HepG2 (cell line): Measurements from ENCODE around the gene TAS2R60. TPM values are rescaled to one million over a fixed set of nuclear protein-coding genes. Genes with fewer than 3 reads are reported as not detected.

Experiments
- DDIT3 ChIP-seq: sonication (generic); formaldehyde crosslinking; IDR thresholded peaks from 2 replicates; pipeline ENCODE4 v1.4.0; 2020; ENCODE audit warnings: mild to moderate bottlenecking, missing genetic modification reagents
- HOXD1 ChIP-seq: sonication (generic); formaldehyde crosslinking; IDR thresholded peaks from 2 replicates; pipeline ENCODE4 v1.5.0; 2020; ENCODE audit warnings: missing genetic modification reagents
- MAZ ChIP-seq, 2 experiments: sonication (generic) in 1 of 2; formaldehyde crosslinking in 1 of 2; IDR thresholded peaks; 2 replicates each; pipeline versions ENCODE4 v1.5.0 to v1.6.1; 2012 to 2020; ENCODE audit warnings: low read depth in 2 of 2, mild to moderate bottlenecking in 2 of 2, borderline replicate concordance in 1 of 2, improper control_type of control experiment in 1 of 2, low read length in 1 of 2, missing genetic modification reagents in 1 of 2, moderate library complexity in 1 of 2
- MTF2 ChIP-seq: sonication (generic); formaldehyde crosslinking; IDR thresholded peaks from 2 replicates; pipeline ENCODE4 v1.5.0; 2020; ENCODE audit warnings: missing genetic modification reagents, borderline replicate concordance
- PITX1 ChIP-seq: sonication (generic); formaldehyde crosslinking; IDR thresholded peaks from 2 replicates; pipeline ENCODE4 v1.5.1; 2020; ENCODE audit warnings: mild to moderate bottlenecking, missing genetic modification reagents
- SMAD3 ChIP-seq: sonication (generic); formaldehyde crosslinking; IDR thresholded peaks from 2 replicates; pipeline ENCODE4 v1.4.0; 2020; ENCODE audit warnings: missing genetic modification reagents
- TP53 ChIP-seq: sonication (generic); formaldehyde crosslinking; conservative IDR thresholded peaks from 2 replicates; pipeline ENCODE4 v1.4.0; 2020; ENCODE audit warnings: missing genetic modification reagents
- ZNF34 ChIP-seq: sonication (generic); formaldehyde crosslinking; IDR thresholded peaks from 2 replicates; pipeline ENCODE4 v1.4.0; 2020; ENCODE audit warnings: mild to moderate bottlenecking, missing genetic modification reagents, borderline replicate concordance
- ZNF501 ChIP-seq: sonication (generic); formaldehyde crosslinking; IDR thresholded peaks from 2 replicates; pipeline ENCODE4 v1.5.1; 2020; ENCODE audit warnings: mild to moderate bottlenecking, moderate library complexity, missing genetic modification reagents
- ZNF850 ChIP-seq: sonication (generic); formaldehyde crosslinking; conservative IDR thresholded peaks from 2 replicates; pipeline ENCODE4 v1.9.0; 2021; ENCODE audit warnings: mild to moderate bottlenecking, missing genetic modification reagents
- polyA plus RNA-seq, 8 experiments: library from polyadenylated mRNA; depleted of rRNA in 3 of 8; stranded (reverse) in 7 of 8; unstranded in 1 of 8; fragments of >200 nt; fragmentation: Illumina TruSeq in 4 of 8; extraction: Trizol in 4 of 8; gene quantifications; 2 replicates each; pipeline versions ENCODE4 v1.2.1 to v1.2.3, GENCODE V29; 2011 to 2016; ENCODE audit warnings: low read depth in 4 of 8, missing spikeins in 1 of 8, mixed read lengths in 1 of 8; ENCODE audit not compliant: insufficient read depth in 1 of 8
- total RNA-seq, 5 experiments: library from RNA; depleted of rRNA; stranded (reverse); fragments of >200 nt; fragmentation: Illumina TruSeq; extraction: Trizol; gene quantifications; 2 replicates each; pipeline ENCODE4 v1.2.3, GENCODE V29; 2016; ENCODE audit warnings: low read depth in 1 of 5
- TF ChIP-seq, protein P1 (sequence below): sonication (generic); formaldehyde crosslinking; IDR thresholded peaks from 2 replicates; pipeline ENCODE4 v1.4.0; 2020; ENCODE audit warnings: low read depth, mild to moderate bottlenecking, missing genetic modification reagents
- TF ChIP-seq, protein P2 (sequence below): sonication (generic); formaldehyde crosslinking; IDR thresholded peaks from 2 replicates; pipeline ENCODE4 v1.4.0; 2020; ENCODE audit warnings: missing genetic modification reagents, mild to moderate bottlenecking, borderline replicate concordance
- TF ChIP-seq, protein P3 (sequence below): sonication (generic); formaldehyde crosslinking; IDR thresholded peaks from 2 replicates; pipeline ENCODE4 v1.5.0; 2020; ENCODE audit warnings: mild to moderate bottlenecking, missing genetic modification reagents

TAS2R60 gene
- total and polyA plus RNA-seq, 2 of the 13 experiments (the other 11 are each of a cell fraction or from before 2014, with no cell fraction given): not detected

- TF ChIP-seq HOXD1 (CRISPR knock-in tag) (0 out of 2 replicates have a peak, but pooled peaks have one; percentile 50), SMAD3 (peak; percentile 66; the same call in 1 of the 2 replicates), PITX1 (peak; percentile 53; the same call in 1 of the 2 replicates), ZNF850 (no peak), ZNF501 (CRISPR knock-in tag) (peak; percentile 29; the same call in 1 of the 2 replicates), DDIT3 (CRISPR knock-in tag) (no peak), MAZ (IDR thresholded peaks at IDR 0.05; ENCODE audit: borderline replicate concordance, low read depth, low read length) (no peak), MAZ (CRISPR knock-in tag; IDR thresholded peaks at IDR 0.05; ENCODE audit: low read depth) (no peak), TP53 (CRISPR knock-in tag) (no peak; the same call in 1 of the 2 replicates), MTF2 (CRISPR knock-in tag) (no peak), ZNF34 (CRISPR knock-in tag) (no peak)
- TF ChIP-seq, protein P1, sequence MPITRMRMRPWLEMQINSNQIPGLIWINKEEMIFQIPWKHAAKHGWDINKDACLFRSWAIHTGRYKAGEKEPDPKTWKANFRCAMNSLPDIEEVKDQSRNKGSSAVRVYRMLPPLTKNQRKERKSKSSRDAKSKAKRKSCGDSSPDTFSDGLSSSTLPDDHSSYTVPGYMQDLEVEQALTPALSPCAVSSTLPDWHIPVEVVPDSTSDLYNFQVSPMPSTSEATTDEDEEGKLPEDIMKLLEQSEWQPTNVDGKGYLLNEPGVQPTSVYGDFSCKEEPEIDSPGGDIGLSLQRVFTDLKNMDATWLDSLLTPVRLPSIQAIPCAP: no peak
- TF ChIP-seq, protein P2, sequence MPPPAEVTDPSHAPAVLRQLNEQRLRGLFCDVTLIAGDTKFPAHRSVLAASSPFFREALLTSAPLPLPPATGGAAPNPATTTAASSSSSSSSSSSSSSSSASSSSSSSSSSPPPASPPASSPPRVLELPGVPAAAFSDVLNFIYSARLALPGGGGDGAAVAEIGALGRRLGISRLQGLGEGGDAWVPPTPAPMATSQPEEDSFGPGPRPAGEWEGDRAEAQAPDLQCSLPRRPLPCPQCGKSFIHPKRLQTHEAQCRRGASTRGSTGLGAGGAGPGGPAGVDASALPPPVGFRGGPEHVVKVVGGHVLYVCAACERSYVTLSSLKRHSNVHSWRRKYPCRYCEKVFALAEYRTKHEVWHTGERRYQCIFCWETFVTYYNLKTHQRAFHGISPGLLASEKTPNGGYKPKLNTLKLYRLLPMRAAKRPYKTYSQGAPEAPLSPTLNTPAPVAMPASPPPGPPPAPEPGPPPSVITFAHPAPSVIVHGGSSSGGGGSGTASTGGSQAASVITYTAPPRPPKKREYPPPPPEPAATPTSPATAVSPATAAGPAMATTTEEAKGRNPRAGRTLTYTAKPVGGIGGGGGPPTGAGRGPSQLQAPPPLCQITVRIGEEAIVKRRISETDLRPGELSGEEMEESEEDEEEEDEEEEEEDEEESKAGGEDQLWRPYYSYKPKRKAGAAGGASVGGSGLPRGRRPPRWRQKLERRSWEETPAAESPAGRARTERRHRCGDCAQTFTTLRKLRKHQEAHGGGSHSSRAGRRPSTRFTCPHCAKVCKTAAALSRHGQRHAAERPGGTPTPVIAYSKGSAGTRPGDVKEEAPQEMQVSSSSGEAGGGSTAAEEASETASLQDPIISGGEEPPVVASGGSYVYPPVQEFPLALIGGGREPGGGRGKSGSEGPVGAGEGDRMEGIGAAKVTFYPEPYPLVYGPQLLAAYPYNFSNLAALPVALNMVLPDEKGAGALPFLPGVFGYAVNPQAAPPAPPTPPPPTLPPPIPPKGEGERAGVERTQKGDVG (CRISPR knock-in tag): no peak
- TF ChIP-seq, protein P3, sequence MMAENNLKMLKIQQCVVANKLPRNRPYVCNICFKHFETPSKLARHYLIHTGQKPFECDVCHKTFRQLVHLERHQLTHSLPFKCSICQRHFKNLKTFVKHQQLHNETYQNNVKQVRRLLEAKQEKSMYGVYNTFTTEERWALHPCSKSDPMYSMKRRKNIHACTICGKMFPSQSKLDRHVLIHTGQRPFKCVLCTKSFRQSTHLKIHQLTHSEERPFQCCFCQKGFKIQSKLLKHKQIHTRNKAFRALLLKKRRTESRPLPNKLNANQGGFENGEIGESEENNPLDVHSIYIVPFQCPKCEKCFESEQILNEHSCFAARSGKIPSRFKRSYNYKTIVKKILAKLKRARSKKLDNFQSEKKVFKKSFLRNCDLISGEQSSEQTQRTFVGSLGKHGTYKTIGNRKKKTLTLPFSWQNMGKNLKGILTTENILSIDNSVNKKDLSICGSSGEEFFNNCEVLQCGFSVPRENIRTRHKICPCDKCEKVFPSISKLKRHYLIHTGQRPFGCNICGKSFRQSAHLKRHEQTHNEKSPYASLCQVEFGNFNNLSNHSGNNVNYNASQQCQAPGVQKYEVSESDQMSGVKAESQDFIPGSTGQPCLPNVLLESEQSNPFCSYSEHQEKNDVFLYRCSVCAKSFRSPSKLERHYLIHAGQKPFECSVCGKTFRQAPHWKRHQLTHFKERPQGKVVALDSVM (CRISPR knock-in tag): peak; percentile 43; the same call in 1 of the 2 replicates
Measured at GRCh38 chr7:143395187-143396149, 47.8 kb upstream of the TAS2R60 start (continued).
